H1 (cell line): ENCODE data around the gene TMEM59L. TPM values are rescaled to one million over a fixed set of nuclear protein-coding genes. Genes with fewer than 3 reads are reported as not detected.

ENCODE experiments used
- CTCF ChIA-PET: fragments of 300-600 bp; sonication (Branson Sonifier 250); formaldehyde crosslinking; loops from one replicate; lab custom pipeline; 2021; ENCODE audit not compliant: partially characterized antibody; lab: Charles Lee
- POLR2A ChIA-PET: fragments of 300-600 bp; sonication (Branson Sonifier 250); formaldehyde crosslinking; loops from one replicate; lab custom pipeline; 2021; ENCODE audit warnings: inconsistent platforms; ENCODE audit not compliant: partially characterized antibody; lab: Charles Lee
- DNase-seq, 2 experiments: peaks; one replicate each; pipeline versions ENCODE4 v3.0.0 to v3.0.0-alpha.2; 2010 to 2022; ENCODE audit warnings: low spot score in 2 of 2, low read depth in 1 of 2, mixed read lengths in 1 of 2
- FAIRE-seq: peaks from 2 replicates; lab custom pipeline; 2011; peaks lifted over from hg19 to GRCh38; lab: Jason Lieb, UNC
- H2AFZ ChIP-seq: 2 replicates; pipeline ENCODE4 v1.8.1; 2012; ENCODE audit warnings: low read length, inconsistent platforms
- H2AK5ac ChIP-seq: 2 replicates; pipeline ENCODE4 v1.6.1; 2013; ENCODE audit warnings: low read depth, low read length
- H2BK120ac ChIP-seq: replicated peaks from 2 replicates; pipeline ENCODE3; 2013; ENCODE audit warnings: low read depth, low read length, inconsistent platforms
- H2BK12ac ChIP-seq: 2 replicates; pipeline ENCODE4 v1.6.1; 2013; ENCODE audit warnings: low read depth, low read length
- H2BK15ac ChIP-seq: 2 replicates; pipeline ENCODE4 v1.6.1; 2013; ENCODE audit warnings: low read length
- H2BK20ac ChIP-seq: 2 replicates; pipeline ENCODE4 v1.6.1; 2013; ENCODE audit warnings: low read length
- H2BK5ac ChIP-seq: 2 replicates; pipeline ENCODE4 v1.6.1; 2013; ENCODE audit warnings: low read depth, low read length
- H3K14ac ChIP-seq: 2 replicates; pipeline ENCODE4 v1.6.1; 2013; ENCODE audit warnings: inconsistent platforms; ENCODE audit not compliant: insufficient read length
- H3K18ac ChIP-seq: 2 replicates; pipeline ENCODE4 v1.6.1; 2013; ENCODE audit warnings: low read length; ENCODE audit errors: extremely low read depth
- H3K23ac ChIP-seq: 2 replicates; pipeline ENCODE4 v1.6.1; 2013; ENCODE audit warnings: inconsistent platforms; ENCODE audit not compliant: insufficient read length
- H3K23me2 ChIP-seq: 2 replicates; pipeline ENCODE4 v1.6.1; 2013; ENCODE audit warnings: low read depth, low read length
- H3K27ac ChIP-seq: 2 replicates; pipeline ENCODE4 v1.6.1; 2011; ENCODE audit warnings: low read depth, low read length, inconsistent platforms
- H3K27me3 ChIP-seq, 4 experiments: replicated peaks in 1 of 4; 1 replicate in 1 of 4; 2 replicates in 3 of 4; pipeline versions ENCODE4 v1.6.1 to v1.8.1; 2011 to 2013; ENCODE audit warnings: low read length in 3 of 4, mild to moderate bottlenecking in 3 of 4, inconsistent platforms in 2 of 4, mixed read lengths in 2 of 4, moderate library complexity in 1 of 4; ENCODE audit not compliant: control insufficient read depth in 3 of 4, insufficient read depth in 3 of 4; ENCODE audit errors: extremely low read depth in 1 of 4
- H3K36me3 ChIP-seq, 4 experiments: 2 replicates each; pipeline versions ENCODE4 v1.6.1 to v1.8.1; 2011 to 2013; ENCODE audit warnings: mild to moderate bottlenecking in 4 of 4, low read length in 3 of 4, moderate library complexity in 2 of 4, control low read depth in 1 of 4, inconsistent platforms in 1 of 4; ENCODE audit not compliant: insufficient read depth in 4 of 4, control insufficient read depth in 2 of 4
- H3K4ac ChIP-seq: replicated peaks from 2 replicates; pipeline ENCODE3; 2013; ENCODE audit warnings: low read length, low read depth, mixed read lengths, inconsistent platforms; ENCODE audit not compliant: insufficient read length
- H3K4me1 ChIP-seq, 4 experiments: replicated peaks in 1 of 4; 1 replicate in 1 of 4; 2 replicates in 3 of 4; pipeline versions ENCODE4 v1.6.1 to v1.8.1; 2011 to 2013; ENCODE audit warnings: low read length in 3 of 4, inconsistent platforms in 2 of 4, mixed read lengths in 1 of 4; ENCODE audit not compliant: insufficient read depth in 4 of 4, control insufficient read depth in 3 of 4
- H3K4me2 ChIP-seq, 2 experiments: 2 replicates each; pipeline versions ENCODE4 v1.6.1 to v1.8.1; 2011 to 2013; ENCODE audit warnings: low read depth in 2 of 2, low read length in 2 of 2, control low read depth in 1 of 2, inconsistent platforms in 1 of 2, mild to moderate bottlenecking in 1 of 2; ENCODE audit not compliant: insufficient read depth in 1 of 2
- H3K4me3 ChIP-seq, 4 experiments: fragments of 200-600, 300-600 bp in 1 of 4; sonication (generic), shearing (Covaris generic), sonication (Bioruptor Twin) in 1 of 4; 2 replicates each; pipeline versions ENCODE4 v1.5.1 to v1.8.1; 2011 to 2016; ENCODE audit warnings: low read length in 4 of 4, low read depth in 3 of 4, control low read depth in 2 of 4, inconsistent platforms in 2 of 4, mild to moderate bottlenecking in 2 of 4, mixed read lengths in 1 of 4, moderate library complexity in 1 of 4; ENCODE audit not compliant: insufficient read depth in 2 of 4; ENCODE audit errors: extremely low read depth in 1 of 4
- H3K56ac ChIP-seq: replicated peaks from 2 replicates; pipeline ENCODE3; 2013; ENCODE audit warnings: low read depth, mild to moderate bottlenecking, mixed read lengths, low read length, inconsistent platforms; ENCODE audit not compliant: insufficient read length
- H3K79me1 ChIP-seq: 2 replicates; pipeline ENCODE4 v1.6.1; 2013; ENCODE audit warnings: low read depth, low read length, control low read depth
- H3K79me2 ChIP-seq, 2 experiments: 2 replicates each; pipeline versions ENCODE4 v1.6.1 to v1.8.1; 2012 to 2013; ENCODE audit warnings: low read length in 2 of 2, mild to moderate bottlenecking in 2 of 2, inconsistent platforms in 1 of 2; ENCODE audit not compliant: insufficient read depth in 2 of 2, control insufficient read depth in 1 of 2
- H3K9ac ChIP-seq, 4 experiments: replicated peaks in 1 of 4; 1 replicate in 1 of 4; 2 replicates in 3 of 4; pipeline versions ENCODE4 v1.6.1 to v1.8.1; 2011 to 2013; ENCODE audit warnings: low read depth in 3 of 4, low read length in 3 of 4, control low read depth in 2 of 4, mild to moderate bottlenecking in 2 of 4, moderate library complexity in 2 of 4, inconsistent platforms in 1 of 4; ENCODE audit errors: extremely low read depth in 1 of 4
- H3K9me3 ChIP-seq, 2 experiments: 2 replicates each; pipeline versions ENCODE4 v1.6.1 to v1.8.1; 2012 to 2013; ENCODE audit warnings: mild to moderate bottlenecking in 2 of 2, moderate library complexity in 2 of 2, control low read depth in 1 of 2, inconsistent platforms in 1 of 2, low read depth in 1 of 2, low read length in 1 of 2, mixed read lengths in 1 of 2; ENCODE audit not compliant: insufficient read depth in 2 of 2
- H4K20me1 ChIP-seq, 2 experiments: replicated peaks in 1 of 2; 2 replicates each; pipeline versions ENCODE3 to v1.8.1; 2011 to 2013; ENCODE audit warnings: inconsistent platforms in 2 of 2, low read length in 2 of 2, mild to moderate bottlenecking in 1 of 2; ENCODE audit not compliant: insufficient read depth in 2 of 2, control insufficient read depth in 1 of 2
- H4K5ac ChIP-seq: 2 replicates; pipeline ENCODE4 v1.6.1; 2013; ENCODE audit warnings: low read length, low read depth, mixed read lengths, inconsistent platforms; ENCODE audit not compliant: insufficient read length
- H4K8ac ChIP-seq: 2 replicates; pipeline ENCODE4 v1.8.0; 2013; ENCODE audit warnings: mild to moderate bottlenecking, moderate library complexity, low read length, inconsistent platforms; ENCODE audit not compliant: insufficient read depth; ENCODE audit errors: extremely low read depth
- H4K91ac ChIP-seq: replicated peaks from 2 replicates; pipeline ENCODE3; 2013; ENCODE audit warnings: low read length, mixed read lengths, inconsistent platforms; ENCODE audit not compliant: insufficient read length
- BACH1 ChIP-seq: IDR thresholded peaks from 2 replicates; pipeline ENCODE4 v1.6.1; 2012; ENCODE audit warnings: low read length, improper control_type of control experiment
- BCL11A ChIP-seq, 2 experiments: IDR thresholded peaks; one replicate each; pipeline ENCODE4 v1.6.1; 2011; ENCODE audit warnings: low read depth in 2 of 2, low read length in 2 of 2, mild to moderate bottlenecking in 2 of 2
- CEBPB ChIP-seq: IDR thresholded peaks from 2 replicates; pipeline ENCODE4 v1.6.1; 2012; ENCODE audit warnings: low read depth, low read length
- CREB1 ChIP-seq: IDR thresholded peaks from 2 replicates; pipeline ENCODE4 v1.6.1; 2012; ENCODE audit warnings: inconsistent platforms
- EZH2 ChIP-seq: fragments of 200-600 bp; sonication (generic); IDR thresholded peaks from 2 replicates; pipeline ENCODE4 v1.7.1; 2012; ENCODE audit warnings: low read depth, mild to moderate bottlenecking, moderate library complexity, low read length, inconsistent platforms; ENCODE audit not compliant: severe bottlenecking
- HDAC2 ChIP-seq, 2 experiments: fragments of 300-600 bp in 1 of 2; sonication (generic) in 1 of 2; IDR thresholded peaks; 2 replicates each; pipeline ENCODE4 v1.6.1; 2011 to 2012; ENCODE audit warnings: low read depth in 2 of 2, low read length in 2 of 2, mild to moderate bottlenecking in 2 of 2, moderate library complexity in 2 of 2, borderline replicate concordance in 1 of 2, inconsistent platforms in 1 of 2
- KDM1A ChIP-seq: fragments of 200-600, 300-600 bp; sonication (generic); IDR thresholded peaks from 2 replicates; pipeline ENCODE4 v1.7.1; 2016; ENCODE audit warnings: mild to moderate bottlenecking, low read length, borderline replicate concordance
- RNF2 ChIP-seq: fragments of 200-900, 300-1000 bp; sonication (generic); IDR thresholded peaks from 2 replicates; pipeline ENCODE4 v1.7.1; 2016; ENCODE audit warnings: borderline replicate concordance, low read depth, mild to moderate bottlenecking, antibody characterized with exemption, low read length; ENCODE audit not compliant: poor library complexity, severe bottlenecking; ENCODE audit errors: missing control alignments
- SRF ChIP-seq: IDR thresholded peaks from 2 replicates; pipeline ENCODE4 v1.6.1; 2011; ENCODE audit warnings: mild to moderate bottlenecking, low read depth, low read length, moderate library complexity
- TBP ChIP-seq: IDR thresholded peaks from 2 replicates; pipeline ENCODE4 v1.6.1; 2011; ENCODE audit warnings: low read depth, low read length, improper control_type of control experiment
- YY1 ChIP-seq: IDR thresholded peaks from 2 replicates; pipeline ENCODE4 v1.6.1; 2011; ENCODE audit warnings: low read depth, mild to moderate bottlenecking, low read length
- ZNF274 ChIP-seq: IDR thresholded peaks from 2 replicates; pipeline ENCODE4 v1.7.0; 2012; ENCODE audit warnings: low read length, borderline replicate concordance; ENCODE audit errors: extremely low read depth
- WGBS, 2 experiments: shearing (Covaris generic) in 1 of 2; methylation state at CpG; one replicate each; pipeline versions ENCODE4 v1.1.6 to v1.1.7; 2013 to 2015; ENCODE audit warnings: low lambda C conversion rate in 2 of 2, mixed read lengths in 2 of 2, inconsistent platforms in 1 of 2, low coverage in 1 of 2, missing lambda C conversion rate in 1 of 2; ENCODE audit not compliant: insufficient replicate concordance in 2 of 2, insufficient coverage in 1 of 2, insufficient read length in 1 of 2; ENCODE audit errors: extremely low coverage in 1 of 2, missing lambda C conversion rate in 1 of 2; 5-methylcytosine and 5-hydroxymethylcytosine counted together
- polyA plus RNA-seq, 7 experiments: library from polyadenylated mRNA; depleted of rRNA in 3 of 7; stranded (reverse) in 5 of 7; unstranded in 2 of 7; fragments of >200 nt in 5 of 7; fragments of 200-250 nt in 2 of 7; gene quantifications; 1 replicate in 5 of 7; 2 replicates in 1 of 7; 4 replicates in 1 of 7; pipeline versions ENCODE4 v1.2.1 to v1.2.3, GENCODE V29; 2011 to 2013; ENCODE audit warnings: missing spikeins in 2 of 7, mixed read lengths in 2 of 7
- total RNA-seq: library from RNA; stranded (reverse); fragmentation: NEBNext Ultra II Directional; extraction: Animal tissue kit (Norgen Biotek cat#: 25700); gene quantifications from 2 replicates; pipeline ENCODE4 v1.2.1, GENCODE V29; 2021
- TF ChIP-seq, protein P1 (sequence below): IDR thresholded peaks from 2 replicates; pipeline ENCODE4 v1.6.1; 2011; ENCODE audit warnings: low read length, improper control_type of control experiment

Gene TMEM59L
- total and polyA plus RNA-seq, 2 of the 8 experiments (the other 6 are each of a cell fraction or from before 2014, with no cell fraction given): 4.0 to 12.2 TPM

DNA sequence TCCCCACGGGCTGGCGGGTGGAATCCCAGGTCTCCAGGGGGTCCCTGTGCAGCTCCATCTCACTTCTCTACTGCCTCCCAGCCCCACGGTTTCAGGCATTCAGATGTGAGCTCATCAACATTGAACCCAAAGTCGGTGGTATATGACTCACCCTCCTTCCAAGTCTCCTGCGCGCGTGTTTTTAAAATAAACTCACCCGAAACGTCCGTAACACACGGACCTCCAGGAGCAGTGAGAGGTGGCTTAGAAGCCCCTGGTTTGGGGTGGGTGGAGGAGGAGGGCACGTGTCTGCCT lies 56.8 kb downstream of the TMEM59L start:
- Histone ChIP-seq H3K4me1 (peaks cover 0 to 5% (median 0%) of the 10 kb centered on the region in 4 experiments; a peak in 4 of 7 replicates), H4K91ac (no peak overlapping the region), H4K5ac (no peak overlapping the region), H3K14ac (no peak overlapping the region), H3K27me3 (no peaks in the 10 kb centered on the region), H3K36me3 (peaks cover 0 to 17% (median 2%) of the 10 kb centered on the region in 4 experiments; a peak in 4 of 8 replicates), H3K23me2 (no peaks in the 10 kb centered on the region), H2BK15ac (no peak overlapping the region), H4K8ac (no peak overlapping the region), H2AK5ac (no peak overlapping the region), H3K4me2 (no peak overlapping the region), H2BK5ac (no peak overlapping the region), H3K27ac (no peak overlapping the region), H2BK12ac (no peak overlapping the region), H3K18ac (no peak overlapping the region), H3K56ac (no peak overlapping the region), H3K4me3 (no peak overlapping the region), H2BK20ac (no peak overlapping the region), H2AFZ (no peak overlapping the region), H3K79me1 (no peaks in the 10 kb centered on the region), H3K9ac (no peak overlapping the region), H2BK120ac (no peak overlapping the region), H4K20me1 (peaks cover 0 to 7% of the 10 kb centered on the region in 2 experiments), H3K9me3 (no peaks in the 10 kb centered on the region), H3K79me2 (no peaks in the 10 kb centered on the region), H3K4ac (no peak overlapping the region), H3K23ac (no peak overlapping the region)
- FAIRE-seq (no peak), DNase-seq (no peak)
- ChIA-PET POLR2A (interaction anchor here (0.8 kb wide), 1 partner anchor 11 kb away, joined by 4 read pairs; no protein-coding TSS in a partner anchor), CTCF (interaction anchor here (1.0 to 1.2 kb wide), 2 partner anchors 14 to 149 kb away, joined by 3 read pairs; no protein-coding TSS in a partner anchor)
- 89% methylated on average over 11 of the region's 12 CpGs; no CpG with 5 or more reads in 1 of the 2 experiments for WGBS, 2 experiments
- no peak for TF ChIP-seq BACH1
- TF ChIP-seq KDM1A: no peak
- TF ChIP-seq, protein P1, sequence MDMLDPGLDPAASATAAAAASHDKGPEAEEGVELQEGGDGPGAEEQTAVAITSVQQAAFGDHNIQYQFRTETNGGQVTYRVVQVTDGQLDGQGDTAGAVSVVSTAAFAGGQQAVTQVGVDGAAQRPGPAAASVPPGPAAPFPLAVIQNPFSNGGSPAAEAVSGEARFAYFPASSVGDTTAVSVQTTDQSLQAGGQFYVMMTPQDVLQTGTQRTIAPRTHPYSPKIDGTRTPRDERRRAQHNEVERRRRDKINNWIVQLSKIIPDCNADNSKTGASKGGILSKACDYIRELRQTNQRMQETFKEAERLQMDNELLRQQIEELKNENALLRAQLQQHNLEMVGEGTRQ: no peak
- no peak for TF ChIP-seq BCL11A (IDR thresholded peaks at IDR 0.05; ENCODE audit: low read depth in 2 of 2, low read length in 2 of 2)
- no peak for TF ChIP-seq CREB1
- TF ChIP-seq SRF: no peak
- no peak for TF ChIP-seq RNF2
- no peak for TF ChIP-seq YY1
- no peak for TF ChIP-seq CEBPB
- no peak for TF ChIP-seq ZNF274
- TF ChIP-seq HDAC2 (IDR thresholded peaks at IDR 0.05; ENCODE audit: borderline replicate concordance in 1 of 2, low read depth in 2 of 2, low read length in 2 of 2): no peak
- TF ChIP-seq EZH2: no peak
- TF ChIP-seq TBP: no peak
